PC-9 (cell line): Measurements from ENCODE around the gene AASDHPPT. TPM values are rescaled to one million over a fixed set of nuclear protein-coding genes. Genes with fewer than 3 reads are reported as not detected.

Experiments
- BruUV-seq: library from RNA; stranded (reverse); fragments of 400-500 nt; replicated peaks from 2 replicates; lab custom pipeline; 2021; lab: Mats Ljungman, UMichigan
- CTCF ChIA-PET: fragments of 300-600 bp; sonication (Branson Sonifier 250); formaldehyde crosslinking; loops from one replicate; lab custom pipeline; 2022; ENCODE audit warnings: antibody characterized with exemption; lab: Charles Lee
- POLR2A ChIA-PET: fragments of 300-600 bp; sonication (Branson Sonifier 250); formaldehyde crosslinking; loops from one replicate; lab custom pipeline; 2022; ENCODE audit warnings: antibody characterized with exemption; ENCODE audit not compliant: unreplicated experiment; lab: Charles Lee
- DNase-seq, 2 experiments: peaks; one replicate each; pipeline versions ENCODE4 v3.0.0 to v3.0.0-alpha.2; 2015 to 2022; ENCODE audit warnings: mixed read lengths in 1 of 2
- H2AFZ ChIP-seq: fragments of 200-600 bp; sonication (generic); 2 replicates; pipeline ENCODE4 v1.8.1; 2017; ENCODE audit warnings: antibody characterized with exemption
- H3F3A ChIP-seq: fragments of 200-600 bp; sonication (generic); 2 replicates; pipeline ENCODE4 v1.8.1; 2017; ENCODE audit warnings: antibody characterized with exemption, mild to moderate bottlenecking, low read depth; ENCODE audit not compliant: insufficient read depth
- H3K27ac ChIP-seq: fragments of 200-600 bp; sonication (generic); 2 replicates; pipeline ENCODE4 v1.6.1; 2016; ENCODE audit warnings: mixed run types
- H3K27me3 ChIP-seq: fragments of 200-600 bp; sonication (generic); 2 replicates; pipeline ENCODE4 v1.6.1; 2016; ENCODE audit warnings: low read depth, mixed run types; ENCODE audit not compliant: insufficient read depth
- H3K36me3 ChIP-seq: fragments of 200-600 bp; sonication (generic); 2 replicates; pipeline ENCODE4 v1.6.1; 2016; ENCODE audit warnings: low read depth, mixed run types
- H3K4me1 ChIP-seq: fragments of 200-600 bp; sonication (generic); replicated peaks from 2 replicates; pipeline ENCODE4 v1.6.1; 2016; ENCODE audit warnings: mixed run types; ENCODE audit not compliant: insufficient read depth
- H3K4me2 ChIP-seq: fragments of 200-600 bp; sonication (generic); 2 replicates; pipeline ENCODE4 v1.6.1; 2017; ENCODE audit warnings: mixed run types
- H3K4me3 ChIP-seq: fragments of 200-600 bp; sonication (generic); 2 replicates; pipeline ENCODE4 v1.6.1; 2016; ENCODE audit warnings: mixed run types
- H3K79me2 ChIP-seq: fragments of 200-600 bp; sonication (generic); 2 replicates; pipeline ENCODE4 v1.6.1; 2017; ENCODE audit warnings: low read depth, mixed run types
- H3K9me2 ChIP-seq: fragments of 200-600 bp; sonication (generic); 2 replicates; pipeline ENCODE4 v1.8.1; 2017; ENCODE audit warnings: mild to moderate bottlenecking; ENCODE audit not compliant: insufficient read depth
- H3K9me3 ChIP-seq: fragments of 200-600 bp; sonication (generic); 2 replicates; pipeline ENCODE4 v1.8.1; 2016; ENCODE audit warnings: low read depth; ENCODE audit not compliant: insufficient read depth
- H4K20me1 ChIP-seq: fragments of 200-600 bp; sonication (generic); 2 replicates; pipeline ENCODE4 v1.8.1; 2017; ENCODE audit not compliant: insufficient read depth
- CTCF ChIP-seq: fragments of 200-600 bp; sonication (generic); conservative IDR thresholded peaks from 2 replicates; pipeline ENCODE4 v1.6.1; 2017; ENCODE audit warnings: mixed run types, antibody characterized with exemption, mild to moderate bottlenecking, moderate library complexity
- EZH2 ChIP-seq: fragments of 200-600 bp; sonication (generic); IDR thresholded peaks from 2 replicates; pipeline ENCODE4 v1.8.0; 2017; ENCODE audit warnings: antibody characterized with exemption, low read depth
- intact Hi-C: fragments of 100-400 bp; cut with micrococcal nuclease; formaldehyde crosslinking; loops from one replicate; pipeline ENCODE4 v1.10.0; 2022; ENCODE audit not compliant: unreplicated experiment
- total RNA-seq: library from RNA; stranded (reverse); gene quantifications from 2 replicates; pipeline ENCODE4 v1.2.3, GENCODE V29; 2021

The AASDHPPT gene
- total RNA-seq, 1 experiment from 2014 or later, result 31.4 TPM

- Histone ChIP-seq H3K4me3 (no peak overlapping the region), H3K27me3 (no peaks in the 10 kb centered on the region), H4K20me1 (peaks cover 55% of the 10 kb centered on the region), H3K4me2 (no peak overlapping the region), H2AFZ (no peak overlapping the region), H3K9me2 (no peaks in the 10 kb centered on the region), H3K9me3 (no peaks in the 10 kb centered on the region), H3K36me3 (peaks cover 42% of the 10 kb centered on the region), H3K27ac (no peak overlapping the region), H3F3A (peaks cover 18% of the 10 kb centered on the region; the same call in 1 of the 2 replicates), H3K79me2 (peaks cover 87% of the 10 kb centered on the region), H3K4me1 (peaks cover 15% of the 10 kb centered on the region)
- BruUV-seq, result no TSS peak
- POLR2A ChIA-PET, result no interaction called here
- intact Hi-C loops, result no loop called here
- CTCF ChIA-PET, result no interaction called here
- DNase-seq, result no peak
- TF ChIP-seq CTCF, result no peak
Observed at GRCh38 chr11:106082096-106082495, 4.6 kb downstream of the AASDHPPT start.

- no TSS peak for BruUV-seq
- Histone ChIP-seq H3K36me3 (peaks cover 39% of the 10 kb centered on the region), H3K27ac (0 out of 2 replicates have a peak overlapping the region, but pooled peaks have one; percentile 6), H3F3A (peaks cover 18% of the 10 kb centered on the region), H3K9me3 (no peaks in the 10 kb centered on the region), H3K4me2 (no peak overlapping the region), H3K9me2 (no peaks in the 10 kb centered on the region), H2AFZ (no peak overlapping the region), H3K27me3 (no peaks in the 10 kb centered on the region), H3K4me1 (peaks cover 4% of the 10 kb centered on the region; the same call in 1 of the 2 replicates), H3K79me2 (peaks cover 90% of the 10 kb centered on the region), H4K20me1 (peaks cover 78% of the 10 kb centered on the region), H3K4me3 (no peak overlapping the region)
- CTCF ChIA-PET, result no interaction called here
- no peak for DNase-seq
- POLR2A ChIA-PET, result interaction anchor here (0.6 kb wide), 1 partner anchor 163 kb away, joined by 3 read pairs; no protein-coding TSS in a partner anchor
- TF ChIP-seq EZH2, result no peak
- TF ChIP-seq CTCF, result no peak
- intact Hi-C loops, result loop anchor here (5.0 kb wide), 1 partner anchor 951 kb away; no protein-coding TSS in a partner anchor
Observed at GRCh38 chr11:106086135-106086534, 8.7 kb downstream of the AASDHPPT start.

GRCh38 chr11:106086850-106087249 lies 9.4 kb downstream of the AASDHPPT start:
- Histone ChIP-seq H3K27me3 (no peaks in the 10 kb centered on the region), H3F3A (peaks cover 18% of the 10 kb centered on the region), H2AFZ (no peak overlapping the region), H3K4me2 (no peak overlapping the region), H3K4me3 (no peak overlapping the region), H3K36me3 (peaks cover 42% of the 10 kb centered on the region), H3K79me2 (peaks cover 93% of the 10 kb centered on the region), H3K4me1 (peaks cover 4% of the 10 kb centered on the region; the same call in 1 of the 2 replicates), H3K9me2 (no peaks in the 10 kb centered on the region), H3K27ac (0 out of 2 replicates have a peak overlapping the region, but pooled peaks have one; percentile 6), H4K20me1 (peaks cover 78% of the 10 kb centered on the region), H3K9me3 (no peaks in the 10 kb centered on the region)
- intact Hi-C loops, result loop anchor here (5.0 kb wide), 1 partner anchor 950 kb away; no protein-coding TSS in a partner anchor
- CTCF ChIA-PET, result no interaction called here
- no TSS peak for BruUV-seq
- DNase-seq, result no peak
- POLR2A ChIA-PET, result interaction anchor here (0.6 kb wide), 1 partner anchor 163 kb away, joined by 3 read pairs; no protein-coding TSS in a partner anchor
- TF ChIP-seq EZH2, result no peak
- no peak for TF ChIP-seq CTCF
